ENCODE results near the gene GRAP2.

DNA sequence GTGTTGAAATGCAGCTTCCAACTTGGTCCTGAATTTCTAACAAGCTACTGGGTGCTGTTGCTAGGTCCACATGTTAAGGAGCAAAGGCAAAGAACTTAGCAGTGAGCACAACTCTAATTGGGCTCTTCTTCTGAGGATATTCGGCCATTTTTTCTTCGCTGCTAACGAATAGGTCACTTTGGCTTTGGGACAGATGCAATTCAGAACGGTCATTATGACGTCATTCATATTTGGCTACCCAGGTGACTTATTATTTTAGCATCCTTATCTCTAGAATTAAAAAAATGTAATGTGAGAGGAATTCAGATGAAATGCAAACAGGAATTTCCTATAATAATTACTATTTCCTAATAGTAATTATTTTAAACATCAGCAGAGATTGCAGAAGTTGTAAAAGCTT, 73.2 kb downstream of the GRAP2 start:
- TF ChIP-seq POLR2AphosphoS5 (IDR thresholded peaks at IDR 0.05; ENCODE audit: low read depth, low read length) (no peak), FOXP2 (optimal IDR thresholded peaks at IDR 0.05; ENCODE audit: borderline replicate concordance, extremely low read depth, extremely low read length, insufficient read depth) (no peak), TAF1 (IDR thresholded peaks at IDR 0.05; ENCODE audit: borderline replicate concordance, insufficient read depth, low read length) (no peak), SIN3A (IDR thresholded peaks at IDR 0.05; ENCODE audit: borderline replicate concordance, insufficient read depth, low read length) (no peak)
- TF ChIP-seq, protein P1, sequence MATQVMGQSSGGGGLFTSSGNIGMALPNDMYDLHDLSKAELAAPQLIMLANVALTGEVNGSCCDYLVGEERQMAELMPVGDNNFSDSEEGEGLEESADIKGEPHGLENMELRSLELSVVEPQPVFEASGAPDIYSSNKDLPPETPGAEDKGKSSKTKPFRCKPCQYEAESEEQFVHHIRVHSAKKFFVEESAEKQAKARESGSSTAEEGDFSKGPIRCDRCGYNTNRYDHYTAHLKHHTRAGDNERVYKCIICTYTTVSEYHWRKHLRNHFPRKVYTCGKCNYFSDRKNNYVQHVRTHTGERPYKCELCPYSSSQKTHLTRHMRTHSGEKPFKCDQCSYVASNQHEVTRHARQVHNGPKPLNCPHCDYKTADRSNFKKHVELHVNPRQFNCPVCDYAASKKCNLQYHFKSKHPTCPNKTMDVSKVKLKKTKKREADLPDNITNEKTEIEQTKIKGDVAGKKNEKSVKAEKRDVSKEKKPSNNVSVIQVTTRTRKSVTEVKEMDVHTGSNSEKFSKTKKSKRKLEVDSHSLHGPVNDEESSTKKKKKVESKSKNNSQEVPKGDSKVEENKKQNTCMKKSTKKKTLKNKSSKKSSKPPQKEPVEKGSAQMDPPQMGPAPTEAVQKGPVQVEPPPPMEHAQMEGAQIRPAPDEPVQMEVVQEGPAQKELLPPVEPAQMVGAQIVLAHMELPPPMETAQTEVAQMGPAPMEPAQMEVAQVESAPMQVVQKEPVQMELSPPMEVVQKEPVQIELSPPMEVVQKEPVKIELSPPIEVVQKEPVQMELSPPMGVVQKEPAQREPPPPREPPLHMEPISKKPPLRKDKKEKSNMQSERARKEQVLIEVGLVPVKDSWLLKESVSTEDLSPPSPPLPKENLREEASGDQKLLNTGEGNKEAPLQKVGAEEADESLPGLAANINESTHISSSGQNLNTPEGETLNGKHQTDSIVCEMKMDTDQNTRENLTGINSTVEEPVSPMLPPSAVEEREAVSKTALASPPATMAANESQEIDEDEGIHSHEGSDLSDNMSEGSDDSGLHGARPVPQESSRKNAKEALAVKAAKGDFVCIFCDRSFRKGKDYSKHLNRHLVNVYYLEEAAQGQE (IDR thresholded peaks at IDR 0.05; ENCODE audit: insufficient read depth in 1 of 2, low read depth in 2 of 2, low read length in 2 of 2), result no peak
